ENCODE data around the gene PTPN22. TPM values are rescaled to one million over a fixed set of nuclear protein-coding genes. Genes with fewer than 3 reads are reported as not detected.
"Not testable (repeated sequence)": the region's sequence is repeated elsewhere in the genome, so short reads cannot be mapped to it uniquely, and the experiment has no call there.

Gene PTPN22
- total RNA-seq, 1 experiment from 2014 or later: 10.9 TPM

DNA sequence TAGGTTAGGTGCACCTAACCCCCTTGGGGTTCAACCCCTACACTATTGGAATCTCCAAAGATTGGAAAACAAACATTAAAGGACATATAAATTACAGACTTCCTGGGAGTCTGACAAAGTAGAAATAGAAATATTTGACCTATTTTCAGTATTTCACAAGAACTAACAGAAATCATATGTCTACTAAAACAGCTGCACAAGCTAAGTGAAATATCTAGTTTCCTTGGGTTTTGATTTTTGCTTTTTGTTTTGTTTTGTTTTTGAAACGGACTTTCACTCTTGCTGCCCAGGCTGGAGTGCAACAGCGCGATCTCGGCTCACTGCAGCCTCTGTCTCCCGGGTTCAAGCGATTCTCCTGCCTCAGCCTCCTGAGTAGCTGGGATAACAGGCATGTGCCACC is 18.8 kb downstream of the PTPN22 start:
- DNase-seq (ENCODE audit: low read depth): not testable (repeated sequence)

DNA sequence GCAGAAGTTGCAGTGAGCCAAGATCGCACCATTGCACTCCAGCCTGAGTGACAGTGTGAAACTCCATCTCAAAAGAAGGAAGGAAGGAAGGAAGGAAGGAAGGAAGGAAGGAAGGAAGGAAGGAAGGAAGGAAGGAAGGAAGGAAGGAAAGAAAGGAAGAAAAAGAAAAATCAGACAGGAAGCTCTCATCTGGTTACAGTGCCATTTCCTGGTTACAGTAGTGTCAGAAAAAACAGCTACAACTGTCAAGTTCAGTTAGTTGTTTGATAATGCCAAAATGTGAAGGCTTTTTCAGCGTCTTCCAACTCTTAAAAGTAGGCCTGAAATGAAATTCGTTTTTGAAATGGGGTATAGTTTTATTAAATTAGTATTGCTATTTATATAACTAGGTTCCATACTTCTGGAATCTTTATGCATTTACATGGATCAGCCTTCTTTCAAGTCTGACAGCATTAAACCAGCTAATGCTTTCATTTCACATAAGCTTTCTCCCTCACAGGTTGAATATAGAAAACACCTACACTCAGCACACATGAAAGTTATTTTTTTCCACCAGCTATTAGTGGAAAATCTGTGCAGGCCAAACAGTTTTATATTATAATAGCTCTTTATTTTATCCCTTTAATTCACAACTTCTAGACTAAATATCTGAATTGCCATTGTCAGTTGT is 21.2 kb downstream of the PTPN22 start:
- no peak for DNase-seq (ENCODE audit: low read depth)

DNA sequence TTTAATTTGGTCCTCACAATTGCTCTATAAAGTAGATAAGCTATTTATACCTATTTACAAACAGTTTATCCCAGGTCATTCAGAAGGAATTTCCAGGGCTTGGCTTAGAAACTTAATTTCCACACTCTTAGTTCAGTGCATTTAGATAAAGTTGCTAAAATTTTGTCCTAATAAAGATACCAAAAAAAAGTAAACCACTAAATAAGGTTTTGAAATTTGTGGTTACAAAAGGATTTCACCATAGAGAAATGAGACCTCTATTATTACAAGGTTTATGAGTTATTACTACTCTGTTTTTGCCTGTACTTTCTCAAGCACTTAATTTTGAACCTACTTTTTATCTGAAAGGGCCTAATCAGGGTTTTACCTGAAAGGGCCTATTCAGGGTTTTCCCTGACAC is 22.4 kb downstream of the PTPN22 start:
- no peak for DNase-seq (ENCODE audit: low read depth)

GRCh38 chr1:113846391-113847035 is 25.0 kb downstream of the PTPN22 start:
- no peak for DNase-seq (ENCODE audit: low read depth)

GRCh38 chr1:113836534-113836933 is 35.0 kb downstream of the PTPN22 start:
- no peak for DNase-seq (ENCODE audit: low read depth)

DNA sequence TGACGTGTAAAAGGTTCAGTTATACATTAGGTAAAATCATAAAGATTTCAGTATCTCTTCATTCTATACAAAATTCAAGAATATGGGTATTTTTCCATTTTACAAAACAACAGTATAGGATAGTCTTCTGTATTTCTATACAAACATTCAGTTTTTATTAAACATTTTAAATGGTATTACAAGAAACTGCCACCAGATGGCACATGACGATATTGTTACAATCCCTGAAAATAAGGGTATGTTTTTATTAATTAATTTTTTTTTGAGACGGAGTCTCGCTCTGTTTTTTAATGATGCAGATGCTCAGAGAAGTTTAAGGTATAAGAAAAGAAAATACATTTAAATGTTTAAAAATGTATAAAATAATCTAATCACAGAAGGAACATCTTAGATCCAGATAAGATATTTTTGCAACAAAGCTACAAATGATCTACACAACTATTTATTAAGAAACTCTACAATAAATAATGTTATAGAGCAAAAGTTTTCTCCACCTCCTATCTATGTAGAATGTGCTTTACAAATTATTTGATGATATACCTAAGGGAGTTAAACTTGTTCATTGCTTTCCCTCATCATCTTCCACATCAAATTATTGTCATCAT is 35.7 kb downstream of the PTPN22 start:
- DNase-seq (ENCODE audit: low read depth): peak; percentile 26

DNA sequence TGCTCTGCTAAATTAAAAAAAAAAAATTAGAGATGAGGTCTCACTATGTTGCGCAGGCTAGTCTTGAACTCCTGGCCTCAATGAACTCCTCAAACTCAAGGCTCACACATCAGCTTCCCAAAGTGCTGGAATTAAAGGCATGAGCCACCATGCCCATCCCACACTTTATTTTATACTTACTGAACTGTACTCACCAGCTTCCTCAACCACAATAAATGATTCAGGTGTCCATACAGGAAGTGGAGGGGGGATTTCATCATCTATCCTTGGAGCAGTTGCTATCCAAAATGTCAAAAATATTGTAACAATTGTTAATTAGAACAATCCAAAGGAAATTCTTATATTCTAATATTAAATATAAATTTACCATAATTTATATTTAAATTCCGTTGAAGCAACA is 36.8 kb downstream of the PTPN22 start:
- DNase-seq (ENCODE audit: low read depth): peak; percentile 72

DNA sequence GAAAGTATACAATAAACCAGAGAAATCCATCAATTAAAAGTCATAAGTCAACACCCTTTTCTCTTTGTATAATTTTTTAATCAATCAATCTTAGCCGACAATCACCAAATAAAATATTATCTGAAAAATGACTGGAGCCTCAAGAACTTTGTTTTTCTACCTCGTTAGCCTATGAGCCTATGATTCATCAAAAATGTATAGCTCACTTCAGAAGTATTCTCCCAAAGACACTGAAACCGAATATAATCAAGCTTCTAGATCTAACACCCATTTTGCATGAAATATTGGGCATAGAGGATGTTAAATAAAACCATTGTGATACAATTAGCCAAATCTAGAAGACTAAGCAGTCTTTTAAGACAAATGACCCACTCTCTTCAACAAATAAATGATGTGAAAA is 41.5 kb downstream of the PTPN22 start:
- DNase-seq (ENCODE audit: low read depth): peak; percentile 11

GRCh38 chr1:113821916-113822315 is 49.6 kb downstream of the PTPN22 start:
- DNase-seq (ENCODE audit: low read depth): no peak

GRCh38 chr1:113818578-113818977 is 52.9 kb downstream of the PTPN22 start:
- DNase-seq (ENCODE audit: low read depth): no peak

DNA sequence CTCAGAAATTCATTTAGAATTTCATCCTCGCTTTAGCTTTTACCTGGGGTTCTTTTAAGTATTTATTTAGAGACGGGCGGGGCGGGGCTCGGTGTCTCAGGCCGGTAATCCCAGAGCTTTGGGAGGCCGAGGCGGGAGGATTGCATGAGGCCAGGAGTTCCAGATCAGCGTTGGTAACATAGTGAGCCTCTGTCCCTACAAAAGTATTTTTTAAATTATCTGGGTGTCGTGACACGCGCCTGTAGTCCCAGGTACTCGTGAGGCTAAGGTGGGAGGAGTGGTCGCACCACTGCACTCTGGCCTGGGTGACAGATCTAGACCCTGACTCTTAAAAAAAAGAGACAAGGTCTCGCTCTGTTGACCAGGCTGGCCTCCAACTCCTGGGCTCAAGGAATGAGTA is 58.3 kb downstream of the PTPN22 start:
- no peak for DNase-seq (ENCODE audit: low read depth)

- no peak for DNase-seq (ENCODE audit: low read depth)
Measured at GRCh38 chr1:113812661-113813135, 58.8 kb downstream of the PTPN22 start.

- DNase-seq (ENCODE audit: low read depth): peak; percentile 99
Measured at GRCh38 chr1:113811888-113812660, 59.4 kb downstream of the PTPN22 start, which contains the start of gene RSBN1. Gene RSBN1, minus strand, starts transcription at chr1:113812476. Its CDS starts 64 bp downstream, at chr1:113812412.

- DNase-seq (ENCODE audit: low read depth): no peak
Measured at GRCh38 chr1:113811156-113811887, 60.2 kb downstream of the PTPN22 start.

DNA sequence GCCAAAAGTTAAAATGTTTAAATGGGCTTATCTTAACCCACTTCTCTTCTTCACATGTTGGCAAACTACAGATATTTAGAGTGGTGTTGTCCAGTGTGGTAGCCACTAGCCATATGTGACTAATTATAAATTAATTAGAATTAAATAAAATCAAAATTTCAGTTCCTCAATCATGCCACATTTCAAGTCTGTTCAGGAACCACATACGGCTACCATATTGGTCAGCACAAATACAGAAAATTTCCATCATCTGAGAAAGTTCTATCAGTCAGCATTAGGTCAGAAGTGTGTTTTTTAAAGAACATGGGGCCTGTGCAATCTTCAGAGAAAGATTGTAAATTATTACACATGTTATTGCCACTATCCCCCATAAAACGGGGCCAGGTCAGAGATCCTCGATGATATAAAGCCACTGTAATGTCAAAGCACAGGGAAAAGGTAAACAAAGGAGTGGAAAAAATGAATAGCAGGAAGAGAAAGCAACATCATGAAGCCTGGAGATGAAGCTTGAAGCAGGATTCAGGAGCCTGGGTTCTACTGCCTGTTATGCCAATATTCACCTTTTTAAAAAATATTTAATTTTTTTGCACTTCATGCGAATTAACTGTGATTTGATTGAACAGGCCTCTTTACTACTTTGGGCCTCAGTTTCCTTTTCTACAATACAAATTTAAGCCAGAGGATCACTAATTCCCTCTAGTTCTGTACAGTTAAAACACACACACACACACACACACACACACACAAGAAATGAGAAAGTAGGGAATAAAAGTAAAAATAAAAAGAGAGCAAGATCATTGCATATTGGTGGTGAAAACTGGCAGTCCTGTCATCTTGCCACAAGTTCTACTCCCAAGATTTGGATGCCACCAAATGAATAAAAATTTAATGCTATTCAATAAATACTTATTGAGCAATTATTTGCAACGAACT is 61.6 kb downstream of the PTPN22 start:
- DNase-seq (ENCODE audit: low read depth): peak; percentile 22

- peak; percentile 5 for DNase-seq (ENCODE audit: low read depth)
Measured at GRCh38 chr1:113808450-113809195, 62.9 kb downstream of the PTPN22 start.

GRCh38 chr1:113805639-113806038 is 65.9 kb downstream of the PTPN22 start:
- DNase-seq (ENCODE audit: low read depth): no peak

DNA sequence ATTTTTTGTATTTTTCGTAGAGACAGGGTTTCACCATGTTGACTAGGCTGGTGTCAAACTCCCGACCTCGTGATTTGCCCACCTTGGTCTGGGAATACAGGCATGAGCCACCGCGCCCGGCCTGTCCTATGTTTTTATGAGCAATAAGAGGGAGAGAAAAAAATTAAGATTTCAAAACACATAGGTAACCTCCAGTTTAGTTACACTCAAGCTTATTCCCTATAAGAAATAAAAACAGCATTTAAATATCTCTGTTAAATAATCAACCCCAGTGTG is 66.3 kb downstream of the PTPN22 start:
- DNase-seq (ENCODE audit: low read depth): no peak

Measured in HT1080 (cell line).